Measurements from ENCODE around the gene TTLL12. TPM values are rescaled to one million over a fixed set of nuclear protein-coding genes. Genes with fewer than 3 reads are reported as not detected.
A peak's percentile ranks its signal among the peaks of the same experiment; 100 is the strongest.

TTLL12 gene
- total and polyA plus RNA-seq, 5 experiments from 2014 or later = 16.2 to 31.4 (median 26.0) TPM

DNA sequence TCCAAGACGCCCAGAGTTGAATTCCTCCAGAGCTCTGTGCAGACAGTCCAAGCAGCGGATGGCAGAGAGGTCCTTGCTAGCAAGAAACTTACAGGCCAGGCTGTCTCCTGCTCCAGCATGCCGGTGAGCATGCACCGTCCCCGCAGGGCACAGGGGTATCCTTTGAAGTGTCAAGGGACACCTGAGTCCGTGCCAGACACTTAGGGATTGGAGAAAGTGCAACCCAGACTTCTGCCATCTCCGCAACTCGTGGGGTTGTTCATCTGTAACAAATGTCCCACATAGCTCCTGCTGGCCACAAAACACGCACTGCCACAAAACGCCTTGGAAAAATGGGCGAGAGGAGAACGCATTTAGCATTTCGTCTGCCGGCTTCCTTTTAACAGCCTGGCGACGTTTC is 22.3 kb downstream of the TTLL12 start:
- H3K27ac Mint-ChIP-seq = peak overlapping the region in 2 of 10 donors; percentile 41 to 85
- peaks cover 5 to 10% (median 7%) of the 10 kb centered on the region in 4 donors for H3K4me1 Mint-ChIP-seq
- H3K27me3 Mint-ChIP-seq = no peaks in the 10 kb centered on the region
- H3K36me3 Mint-ChIP-seq = peaks cover 0 to 25% (median 3%) of the 10 kb centered on the region in 3 donors
- ATAC-seq (no peak), DNase-seq (no peak)
- H3K9me3 Mint-ChIP-seq = no peaks in the 10 kb centered on the region
- H3K4me3 Mint-ChIP-seq = no peak overlapping the region
- POLR2A ChIA-PET = no interaction called here

GRCh38 chr22:43163241-43163795 is 23.6 kb downstream of the TTLL12 start:
- POLR2A ChIA-PET = no interaction called here
- Mint-ChIP-seq H3K36me3 (peaks cover 0 to 23% (median 3%) of the 10 kb centered on the region in 3 donors), H3K27ac (peak overlapping the region in 1 of 10 donors; percentile 85), H3K27me3 (no peaks in the 10 kb centered on the region), H3K4me1 (peaks cover 8 to 15% (median 11%) of the 10 kb centered on the region in 4 donors), H3K9me3 (no peaks in the 10 kb centered on the region), H3K4me3 (no peak overlapping the region)
- DNase-seq (no peak), ATAC-seq (no peak)

DNA sequence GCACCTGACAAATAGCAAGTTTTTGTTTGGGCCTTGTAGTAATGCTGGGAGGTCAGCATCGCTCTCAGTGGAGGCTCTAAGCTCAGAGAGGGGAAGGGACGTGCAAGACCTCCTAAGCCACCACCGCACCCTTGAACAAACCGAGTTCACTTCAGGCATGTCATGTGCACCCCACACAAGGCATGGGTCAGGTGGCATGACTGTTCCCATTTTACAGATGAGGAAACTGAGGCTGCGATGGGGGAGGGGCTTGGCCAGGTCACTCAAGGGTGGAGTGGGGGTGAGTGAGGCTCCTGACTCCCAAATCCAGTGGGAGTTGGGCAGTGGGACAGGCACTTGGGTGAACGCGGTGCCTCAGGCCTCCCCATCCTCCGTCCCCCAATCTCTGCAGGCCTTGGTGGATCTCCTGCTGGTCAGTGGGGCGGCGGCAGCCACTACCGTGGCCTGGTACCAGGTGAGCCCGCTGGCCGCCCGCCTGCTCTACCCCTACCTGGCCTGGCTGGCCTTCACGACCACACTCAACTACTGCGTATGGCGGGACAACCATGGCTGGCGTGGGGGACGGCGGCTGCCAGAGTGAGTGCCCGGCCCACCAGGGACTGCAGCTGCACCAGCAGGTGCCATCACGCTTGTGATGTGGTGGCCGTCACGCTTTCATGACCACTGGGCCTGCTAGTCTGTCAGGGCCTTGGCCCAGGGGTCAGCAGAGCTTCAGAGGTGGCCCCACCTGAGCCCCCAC is 24.4 kb downstream of the TTLL12 start:
- Mint-ChIP-seq H3K36me3 (peaks cover 0 to 17% (median 0%) of the 10 kb centered on the region in 3 donors), H3K4me1 (peaks cover 10 to 22% (median 14%) of the 10 kb centered on the region in 4 donors), H3K9me3 (no peaks in the 10 kb centered on the region), H3K27ac (peak overlapping the region in 1 of 10 donors; percentile 33), H3K27me3 (no peaks in the 10 kb centered on the region), H3K4me3 (no peak overlapping the region)
- ATAC-seq = no peak
- POLR2A ChIA-PET = no interaction called here
- DNase-seq = no peak

DNA sequence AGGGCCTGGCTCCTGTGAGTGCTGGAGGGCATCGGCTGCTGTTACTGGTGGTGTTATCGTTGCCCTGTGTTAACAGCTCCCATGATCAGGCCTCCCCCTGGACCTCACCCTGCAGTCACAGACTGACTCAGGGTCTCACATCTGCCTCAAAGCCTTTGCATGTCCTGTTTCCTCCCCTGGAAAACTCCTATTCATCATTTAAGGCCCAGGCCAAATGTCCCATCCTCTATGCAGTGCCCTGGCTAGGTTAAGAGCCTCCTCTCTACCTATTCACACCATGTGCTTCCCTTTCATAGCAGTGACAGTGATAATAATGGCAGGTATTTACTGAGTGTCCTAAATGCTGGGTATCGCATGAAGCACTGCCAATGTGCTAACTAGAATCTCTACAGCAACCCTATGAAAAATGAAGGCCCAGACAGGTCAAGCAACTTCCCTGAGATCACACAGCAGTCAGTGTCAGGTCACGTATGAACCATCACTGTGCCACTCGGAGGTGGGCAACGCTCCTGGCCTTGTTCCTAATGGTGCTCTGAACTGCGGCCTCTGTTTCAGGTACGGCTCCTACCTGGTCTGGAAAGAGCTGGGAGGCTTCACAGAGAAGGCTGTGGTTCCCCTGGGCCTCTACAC is 26.3 kb downstream of the TTLL12 start:
- POLR2A ChIA-PET = no interaction called here

DNA sequence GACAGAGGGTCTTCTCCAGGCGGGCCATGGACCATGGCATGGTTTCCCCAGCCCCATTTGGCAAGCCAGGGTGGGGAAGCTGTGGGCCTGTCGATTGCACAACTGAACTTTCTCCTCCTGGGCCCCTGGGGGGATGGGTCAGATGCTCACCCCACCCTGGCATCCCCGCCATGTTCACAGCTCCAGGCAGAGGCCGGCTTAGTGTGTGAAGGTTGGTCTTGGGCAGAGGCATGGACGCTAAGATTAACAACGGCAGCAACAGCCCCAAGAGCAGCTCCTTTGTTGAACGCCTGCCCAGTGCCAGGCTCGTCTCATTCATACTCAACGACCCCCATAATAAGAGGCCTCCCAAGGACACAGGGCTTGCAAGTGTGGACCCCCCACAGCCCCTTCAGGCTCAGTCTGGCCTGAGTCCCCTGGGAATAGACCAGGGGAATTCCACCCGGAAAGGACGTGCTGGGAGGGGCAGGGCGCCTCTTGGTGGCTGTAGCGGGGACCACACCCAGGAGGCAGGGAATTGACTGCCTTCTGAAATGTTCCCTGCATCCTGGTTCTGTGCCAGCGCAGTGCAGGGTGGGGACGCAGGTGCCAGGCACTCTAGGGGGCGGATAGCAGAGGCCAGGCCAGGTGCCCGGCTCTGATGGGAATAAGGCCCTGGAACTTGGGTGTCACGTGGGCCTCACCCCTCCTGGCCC is 27.3 kb downstream of the TTLL12 start:
- no peak for ATAC-seq
- Mint-ChIP-seq H3K36me3 (peaks cover 0 to 13% (median 0%) of the 10 kb centered on the region in 3 donors), H3K27me3 (no peaks in the 10 kb centered on the region), H3K9me3 (no peaks in the 10 kb centered on the region), H3K4me1 (peaks cover 10 to 30% (median 18%) of the 10 kb centered on the region in 4 donors), H3K4me3 (no peak overlapping the region), H3K27ac (no peak overlapping the region)
- no peak for DNase-seq
- POLR2A ChIA-PET = no interaction called here

More for the DNA sequence above, 26.3 kb downstream of the TTLL12 start:
- Mint-ChIP-seq H3K9me3 (no peaks in the 10 kb centered on the region), H3K27ac (peak overlapping the region in 4 of 10 donors; percentile 2 to 43 (median 22)), H3K4me3 (no peak overlapping the region), H3K27me3 (no peaks in the 10 kb centered on the region), H3K36me3 (peaks cover 0 to 13% (median 0%) of the 10 kb centered on the region in 3 donors), H3K4me1 (peaks cover 10 to 29% (median 18%) of the 10 kb centered on the region in 4 donors)
- no peak for ATAC-seq
- no peak for DNase-seq

GRCh38 chr22:43158778-43159483 is 28.0 kb downstream of the TTLL12 start:
- no peaks in the 10 kb centered on the region for H3K9me3 Mint-ChIP-seq
- H3K36me3 Mint-ChIP-seq = peaks cover 0 to 12% (median 0%) of the 10 kb centered on the region in 3 donors
- POLR2A ChIA-PET = no interaction called here
- peaks cover 7 to 28% (median 15%) of the 10 kb centered on the region in 4 donors for H3K4me1 Mint-ChIP-seq
- H3K27ac Mint-ChIP-seq = peak overlapping the region in 3 of 10 donors; percentile 41 to 83 (median 77)
- H3K27me3 Mint-ChIP-seq = no peaks in the 10 kb centered on the region
- ATAC-seq (no peak), DNase-seq (no peak)
- no peak overlapping the region for H3K4me3 Mint-ChIP-seq

GRCh38 chr22:43157874-43158546 is 28.9 kb downstream of the TTLL12 start:
- Mint-ChIP-seq H3K9me3 (no peaks in the 10 kb centered on the region), H3K4me1 (peaks cover 7 to 27% (median 14%) of the 10 kb centered on the region in 4 donors), H3K27me3 (no peaks in the 10 kb centered on the region), H3K27ac (peak overlapping the region in 2 of 10 donors; percentile 16 to 42), H3K4me3 (no peak overlapping the region), H3K36me3 (peaks cover 0 to 9% (median 0%) of the 10 kb centered on the region in 3 donors)
- no peak for ATAC-seq
- POLR2A ChIA-PET = no interaction called here
- DNase-seq = no peak

DNA sequence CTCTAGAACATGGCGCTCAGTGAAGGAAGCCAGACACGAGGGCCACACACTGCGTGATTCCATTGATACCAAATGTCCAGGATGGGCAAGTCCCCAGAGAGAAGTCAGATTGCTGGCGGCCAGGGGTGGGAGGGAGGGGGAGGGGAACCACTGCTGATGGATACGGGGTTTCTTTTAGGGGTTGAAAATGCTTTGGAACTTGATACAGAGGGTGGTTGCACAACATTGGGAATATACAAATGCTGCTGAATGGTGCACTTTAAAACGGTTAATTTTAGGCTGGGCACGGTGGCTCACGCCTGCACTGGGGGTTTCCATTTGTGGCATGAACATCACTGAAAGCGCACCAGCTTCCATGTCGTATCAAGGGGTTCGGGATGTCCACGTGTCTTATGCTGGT is 30.5 kb downstream of the TTLL12 start:
- ATAC-seq (no peak), DNase-seq (no peak)
- POLR2A ChIA-PET = no interaction called here
- Mint-ChIP-seq H3K27me3 (no peaks in the 10 kb centered on the region), H3K36me3 (peaks cover 0 to 2% (median 0%) of the 10 kb centered on the region in 3 donors), H3K9me3 (no peaks in the 10 kb centered on the region), H3K4me1 (peaks cover 16 to 34% (median 22%) of the 10 kb centered on the region in 4 donors), H3K4me3 (no peak overlapping the region), H3K27ac (peak overlapping the region in 2 of 10 donors; percentile 17 to 28)

GRCh38 chr22:43155789-43156188 is 31.1 kb downstream of the TTLL12 start:
- Mint-ChIP-seq H3K36me3 (no peaks in the 10 kb centered on the region), H3K27me3 (no peaks in the 10 kb centered on the region), H3K9me3 (no peaks in the 10 kb centered on the region), H3K27ac (no peak overlapping the region), H3K4me1 (peaks cover 20 to 38% (median 26%) of the 10 kb centered on the region in 4 donors), H3K4me3 (no peak overlapping the region)
- POLR2A ChIA-PET = no interaction called here
- ATAC-seq = no peak
- no peak for DNase-seq

GRCh38 chr22:43154887-43155536 is 31.9 kb downstream of the TTLL12 start:
- no peaks in the 10 kb centered on the region for H3K36me3 Mint-ChIP-seq
- ATAC-seq = no peak
- POLR2A ChIA-PET = no interaction called here

GRCh38 chr22:43153899-43154298 is 33.0 kb downstream of the TTLL12 start:
- H3K4me1 Mint-ChIP-seq = peaks cover 22 to 40% (median 33%) of the 10 kb centered on the region in 4 donors
- no peaks in the 10 kb centered on the region for H3K27me3 Mint-ChIP-seq
- peak overlapping the region in 1 of 10 donors; percentile 84 for H3K27ac Mint-ChIP-seq
- no peaks in the 10 kb centered on the region for H3K9me3 Mint-ChIP-seq
- H3K36me3 Mint-ChIP-seq = no peaks in the 10 kb centered on the region
- POLR2A ChIA-PET = no interaction called here
- H3K4me3 Mint-ChIP-seq = peak overlapping the region in 3 of 10 donors; percentile 30 to 76 (median 45)
- no peak for ATAC-seq
- no peak for DNase-seq

More at GRCh38 chr22:43154887-43155536, 31.9 kb downstream of the TTLL12 start:
- H3K27me3 Mint-ChIP-seq = no peaks in the 10 kb centered on the region
- no peaks in the 10 kb centered on the region for H3K9me3 Mint-ChIP-seq
- peak overlapping the region in 2 of 10 donors; percentile 25 to 28 for H3K27ac Mint-ChIP-seq
- peaks cover 22 to 40% (median 32%) of the 10 kb centered on the region in 4 donors for H3K4me1 Mint-ChIP-seq
- no peak overlapping the region for H3K4me3 Mint-ChIP-seq
- no peak for DNase-seq
